Hypothalamus (tissue), 51 donors: Measurements from ENCODE around the gene DNAJC1.
"Not testable (repeated sequence)": the region's sequence is repeated elsewhere in the genome, so short reads cannot be mapped to it uniquely, and the experiment has no call there.

ENCODE experiments used
- DNase-seq, 51 donors: peaks; one replicate each; lab custom pipeline; 2025; lab: John Stamatoyannopoulos, UW

DNAJC1 gene

GRCh38 chr10:21919117-21919516, 84.4 kb downstream of the DNAJC1 start:
- DNase-seq = no peak

- no peak for DNase-seq
Measured at GRCh38 chr10:21912625-21913024, 90.9 kb downstream of the DNAJC1 start.

GRCh38 chr10:21910798-21911197, 92.7 kb downstream of the DNAJC1 start:
- DNase-seq = no peak

- DNase-seq = no peak
Measured at GRCh38 chr10:21907436-21907835, 96.1 kb downstream of the DNAJC1 start.

GRCh38 chr10:21904930-21905329, 98.6 kb downstream of the DNAJC1 start:
- DNase-seq = no peak

GRCh38 chr10:21899736-21900135, 103.8 kb downstream of the DNAJC1 start:
- DNase-seq = no peak

GRCh38 chr10:21895932-21896331, 107.6 kb downstream of the DNAJC1 start:
- DNase-seq = no peak

GRCh38 chr10:21894648-21895342, 108.7 kb downstream of the DNAJC1 start:
- no peak for DNase-seq

GRCh38 chr10:21891439-21891838, 112.1 kb downstream of the DNAJC1 start:
- DNase-seq = no peak

- DNase-seq = no peak
Measured at GRCh38 chr10:21889477-21890275, 113.9 kb downstream of the DNAJC1 start.

GRCh38 chr10:21888959-21889358, 114.6 kb downstream of the DNAJC1 start:
- DNase-seq = no peak

GRCh38 chr10:21885940-21886339, 117.6 kb downstream of the DNAJC1 start:
- DNase-seq = no peak

GRCh38 chr10:21873198-21873597, 130.3 kb downstream of the DNAJC1 start:
- DNase-seq = no peak

- DNase-seq = not testable (repeated sequence)
Measured at GRCh38 chr10:21872771-21873170, 130.8 kb downstream of the DNAJC1 start.

GRCh38 chr10:21870849-21871248, 132.7 kb downstream of the DNAJC1 start:
- no peak for DNase-seq

- not testable (repeated sequence) for DNase-seq
Measured at GRCh38 chr10:21869087-21869486, 134.4 kb downstream of the DNAJC1 start.

- no peak for DNase-seq
Measured at GRCh38 chr10:21860718-21861117, 142.8 kb downstream of the DNAJC1 start.

- DNase-seq = no peak
Measured at GRCh38 chr10:21858455-21858854, 145.1 kb downstream of the DNAJC1 start.

- DNase-seq = no peak
Measured at GRCh38 chr10:21849607-21850006, 153.9 kb downstream of the DNAJC1 start.

- no peak for DNase-seq
Measured at GRCh38 chr10:21843645-21844044, 159.9 kb downstream of the DNAJC1 start.

GRCh38 chr10:21841273-21841672, 162.3 kb downstream of the DNAJC1 start:
- not testable (repeated sequence) for DNase-seq

- not testable (repeated sequence) for DNase-seq
Measured at GRCh38 chr10:21837487-21837886, 166.0 kb downstream of the DNAJC1 start.
